HepG2 (cell line): ENCODE results near the gene C9orf43. TPM values are rescaled to one million over a fixed set of nuclear protein-coding genes. Genes with fewer than 3 reads are reported as not detected.

Experiments
- ADNP ChIP-seq: sonication (generic); formaldehyde crosslinking; IDR thresholded peaks from 2 replicates; pipeline ENCODE4 v1.4.0; 2020; ENCODE audit warnings: missing genetic modification reagents
- CREB3 ChIP-seq: sonication (generic); formaldehyde crosslinking; IDR thresholded peaks from 2 replicates; pipeline ENCODE4 v1.5.0; 2020; ENCODE audit warnings: missing genetic modification reagents
- ELK4 ChIP-seq: sonication (generic); formaldehyde crosslinking; IDR thresholded peaks from 2 replicates; pipeline ENCODE4 v1.9.0; 2021; ENCODE audit warnings: missing genetic modification reagents, borderline replicate concordance
- FLYWCH1 ChIP-seq: sonication (generic); formaldehyde crosslinking; IDR thresholded peaks from 2 replicates; pipeline ENCODE4 v1.8.1; 2023; ENCODE audit warnings: mild to moderate bottlenecking, missing genetic modification reagents
- FOXC1 ChIP-seq: sonication (generic); formaldehyde crosslinking; IDR thresholded peaks from 2 replicates; pipeline ENCODE4 v1.8.0; 2022; ENCODE audit warnings: mild to moderate bottlenecking, missing genetic modification reagents, borderline replicate concordance
- KAT2B ChIP-seq: fragments of 150-350 bp; IDR thresholded peaks from 2 replicates; pipeline ENCODE4 v1.6.1; 2014; ENCODE audit warnings: low read depth, low read length, borderline replicate concordance
- MLLT10 ChIP-seq: sonication (generic); formaldehyde crosslinking; IDR thresholded peaks from 2 replicates; pipeline ENCODE4 v1.4.0; 2020; ENCODE audit warnings: missing genetic modification reagents
- MLX ChIP-seq: IDR thresholded peaks from 2 replicates; pipeline ENCODE4 v1.6.1; 2016
- NCOR1 ChIP-seq: fragments of 200-600 bp; sonication (generic); IDR thresholded peaks from 2 replicates; pipeline ENCODE4 v1.7.0; 2017; ENCODE audit warnings: antibody characterized with exemption, low read length, borderline replicate concordance
- NFATC3 ChIP-seq: sonication (generic); formaldehyde crosslinking; IDR thresholded peaks from 2 replicates; pipeline ENCODE4 v1.5.1; 2020; ENCODE audit warnings: mild to moderate bottlenecking, missing genetic modification reagents
- SIX4 ChIP-seq: sonication (generic); formaldehyde crosslinking; IDR thresholded peaks from 2 replicates; pipeline ENCODE4 v1.4.0; 2020; ENCODE audit warnings: missing genetic modification reagents
- TCF12 ChIP-seq, 2 experiments: fragments of 450-650 bp in 1 of 2; sonication (generic) in 1 of 2; formaldehyde crosslinking in 1 of 2; IDR thresholded peaks; 2 replicates each; pipeline versions ENCODE4 v1.6.1 to v1.8.0; 2017 to 2022; ENCODE audit warnings: antibody characterized with exemption in 1 of 2, mild to moderate bottlenecking in 1 of 2, missing genetic modification reagents in 1 of 2, moderate library complexity in 1 of 2
- TEAD2 ChIP-seq: sonication (generic); formaldehyde crosslinking; IDR thresholded peaks from 2 replicates; pipeline ENCODE4 v1.9.0; 2021; ENCODE audit warnings: missing genetic modification reagents
- U2AF2 ChIP-seq: fragments of 200-400 bp; formaldehyde crosslinking; IDR thresholded peaks from 2 replicates; pipeline ENCODE4 v1.6.1; 2017; ENCODE audit warnings: low read depth, mild to moderate bottlenecking, low read length
- ZBTB10 ChIP-seq: sonication (generic); formaldehyde crosslinking; IDR thresholded peaks from 2 replicates; pipeline ENCODE4 v1.4.0; 2020; ENCODE audit warnings: missing genetic modification reagents, borderline replicate concordance
- ZFP82 ChIP-seq: sonication (generic); formaldehyde crosslinking; IDR thresholded peaks from 2 replicates; pipeline ENCODE4 v1.5.1; 2020; ENCODE audit warnings: mild to moderate bottlenecking, missing genetic modification reagents, borderline replicate concordance
- ZMYM3 ChIP-seq: sonication (generic); formaldehyde crosslinking; IDR thresholded peaks from 2 replicates; pipeline ENCODE4 v1.5.1; 2020; ENCODE audit warnings: mild to moderate bottlenecking, missing genetic modification reagents
- ZNF280D ChIP-seq: sonication (generic); formaldehyde crosslinking; IDR thresholded peaks from 2 replicates; pipeline ENCODE4 v1.5.1; 2020; ENCODE audit warnings: mild to moderate bottlenecking, missing genetic modification reagents
- ZNF598 ChIP-seq: sonication (generic); formaldehyde crosslinking; IDR thresholded peaks from 2 replicates; pipeline ENCODE4 v1.5.1; 2020; ENCODE audit warnings: mild to moderate bottlenecking, missing genetic modification reagents, borderline replicate concordance
- ZNF7 ChIP-seq: IDR thresholded peaks from 2 replicates; pipeline ENCODE4 v1.6.1; 2016; ENCODE audit warnings: missing biosample characterization, missing genetic modification reagents
- polyA plus RNA-seq, 8 experiments: library from polyadenylated mRNA; depleted of rRNA in 3 of 8; stranded (reverse) in 7 of 8; unstranded in 1 of 8; fragments of >200 nt; fragmentation: Illumina TruSeq in 4 of 8; extraction: Trizol in 4 of 8; gene quantifications; 2 replicates each; pipeline versions ENCODE4 v1.2.1 to v1.2.3, GENCODE V29; 2011 to 2016; ENCODE audit warnings: low read depth in 4 of 8, missing spikeins in 1 of 8, mixed read lengths in 1 of 8; ENCODE audit not compliant: insufficient read depth in 1 of 8
- total RNA-seq, 5 experiments: library from RNA; depleted of rRNA; stranded (reverse); fragments of >200 nt; fragmentation: Illumina TruSeq; extraction: Trizol; gene quantifications; 2 replicates each; pipeline ENCODE4 v1.2.3, GENCODE V29; 2016; ENCODE audit warnings: low read depth in 1 of 5

C9orf43 gene
- total and polyA plus RNA-seq, 2 of the 13 experiments (the other 11 are each of a cell fraction or from before 2014, with no cell fraction given) = 0.24 to 0.31 TPM

- TF ChIP-seq TEAD2 (CRISPR knock-in tag) (0 out of 2 replicates have a peak, but pooled peaks have one; percentile 34), MLLT10 (CRISPR knock-in tag) (no peak), FOXC1 (CRISPR knock-in tag) (peak; percentile 50; the same call in 1 of the 2 replicates), ZNF7 (CRISPR knock-in tag) (no peak), FLYWCH1 (no peak), NCOR1 (no peak), CREB3 (CRISPR knock-in tag) (no peak), MLX (CRISPR knock-in tag) (no peak), ADNP (no peak), ZNF280D (CRISPR knock-in tag) (no peak), TCF12 (IDR thresholded peaks at IDR 0.05) (no peak), TCF12 (CRISPR knock-in tag; IDR thresholded peaks at IDR 0.05) (no peak; the same call in 1 of the 2 replicates), ZBTB10 (CRISPR knock-in tag) (peak; percentile 57; the same call in 1 of the 2 replicates), NFATC3 (CRISPR knock-in tag) (no peak), SIX4 (0 out of 2 replicates have a peak, but pooled peaks have one; percentile 39), ZFP82 (CRISPR knock-in tag) (0 out of 2 replicates have a peak, but pooled peaks have one; percentile 35), ZNF598 (no peak; the same call in 1 of the 2 replicates), KAT2B (no peak), U2AF2 (no peak), ZMYM3 (no peak; the same call in 1 of the 2 replicates), ELK4 (CRISPR knock-in tag) (no peak)
These were observed 53.1 kb downstream of the C9orf43 start, which contains the start of gene RGS3 (continued) for GRCh38 chr9:113463418-113464285.
